Measurements from ENCODE around the gene NOTCH1.

NOTCH1 gene

GRCh38 chr9:136542241-136543040 lies 3.4 kb downstream of the NOTCH1 start:
- H3K36me3 ChIP-seq (ENCODE audit: low read depth): peaks cover 34% of the 10 kb centered on the region
- no peak overlapping the region for H3K27ac ChIP-seq (ENCODE audit: poor library complexity, severe bottlenecking)
- no peaks in the 10 kb centered on the region for H3K27me3 ChIP-seq (ENCODE audit: insufficient read depth, poor library complexity, severe bottlenecking)
- H3K4me1 ChIP-seq (ENCODE audit: insufficient read depth, poor library complexity, severe bottlenecking): peaks cover 24% of the 10 kb centered on the region
- no peaks in the 10 kb centered on the region for H3K9me3 ChIP-seq (ENCODE audit: severe bottlenecking)
- no peak for TF ChIP-seq CTCF (IDR thresholded peaks at IDR 0.05; ENCODE audit: poor library complexity, severe bottlenecking)
- no peak overlapping the region for H3K4me3 ChIP-seq (ENCODE audit: severe bottlenecking)
- ATAC-seq (ENCODE audit: low read depth) (no peak), DNase-seq (ENCODE audit: low spot score) (no peak)

- Histone ChIP-seq H3K4me3 (ENCODE audit: severe bottlenecking) (no peak overlapping the region), H3K27ac (ENCODE audit: poor library complexity, severe bottlenecking) (no peak overlapping the region), H3K27me3 (ENCODE audit: insufficient read depth, poor library complexity, severe bottlenecking) (no peaks in the 10 kb centered on the region), H3K4me1 (ENCODE audit: insufficient read depth, poor library complexity, severe bottlenecking) (peaks cover 19% of the 10 kb centered on the region), H3K36me3 (ENCODE audit: low read depth) (peaks cover 41% of the 10 kb centered on the region), H3K9me3 (ENCODE audit: severe bottlenecking) (no peaks in the 10 kb centered on the region)
- TF ChIP-seq CTCF (IDR thresholded peaks at IDR 0.05; ENCODE audit: poor library complexity, severe bottlenecking): no peak
- DNase-seq (ENCODE audit: low spot score): no peak
- ATAC-seq (ENCODE audit: low read depth): no peak
These were observed 4.1 kb downstream of the NOTCH1 start for GRCh38 chr9:136541709-136542108.

GRCh38 chr9:136541179-136541578 lies 4.7 kb downstream of the NOTCH1 start:
- peaks cover 42% of the 10 kb centered on the region for H3K36me3 ChIP-seq (ENCODE audit: low read depth)
- H3K4me1 ChIP-seq (ENCODE audit: insufficient read depth, poor library complexity, severe bottlenecking): peaks cover 19% of the 10 kb centered on the region
- ATAC-seq (ENCODE audit: low read depth): no peak

GRCh38 chr9:136539427-136540421 lies 6.1 kb downstream of the NOTCH1 start:
- TF ChIP-seq CTCF (IDR thresholded peaks at IDR 0.05; ENCODE audit: poor library complexity, severe bottlenecking): no peak
- no peaks in the 10 kb centered on the region for H3K9me3 ChIP-seq (ENCODE audit: severe bottlenecking)
- H3K27ac ChIP-seq (ENCODE audit: poor library complexity, severe bottlenecking): peak overlapping the region; percentile 12
- peaks cover 19% of the 10 kb centered on the region for H3K4me1 ChIP-seq (ENCODE audit: insufficient read depth, poor library complexity, severe bottlenecking)
- ATAC-seq (ENCODE audit: low read depth) (peak; percentile 55), DNase-seq (ENCODE audit: low spot score) (no peak)
- no peaks in the 10 kb centered on the region for H3K27me3 ChIP-seq (ENCODE audit: insufficient read depth, poor library complexity, severe bottlenecking)
- H3K36me3 ChIP-seq (ENCODE audit: low read depth): peaks cover 42% of the 10 kb centered on the region
- no peak overlapping the region for H3K4me3 ChIP-seq (ENCODE audit: severe bottlenecking)

More at GRCh38 chr9:136541179-136541578, 4.7 kb downstream of the NOTCH1 start:
- Histone ChIP-seq H3K4me3 (ENCODE audit: severe bottlenecking) (no peak overlapping the region), H3K27me3 (ENCODE audit: insufficient read depth, poor library complexity, severe bottlenecking) (no peaks in the 10 kb centered on the region), H3K9me3 (ENCODE audit: severe bottlenecking) (no peaks in the 10 kb centered on the region), H3K27ac (ENCODE audit: poor library complexity, severe bottlenecking) (no peak overlapping the region)
- no peak for TF ChIP-seq CTCF (IDR thresholded peaks at IDR 0.05; ENCODE audit: poor library complexity, severe bottlenecking)
- DNase-seq (ENCODE audit: low spot score): no peak
